ENCODE results near the gene CCL20.
"Not testable (repeated sequence)": the region's sequence is repeated elsewhere in the genome, so short reads cannot be mapped to it uniquely, and the experiment has no call there.

DNA sequence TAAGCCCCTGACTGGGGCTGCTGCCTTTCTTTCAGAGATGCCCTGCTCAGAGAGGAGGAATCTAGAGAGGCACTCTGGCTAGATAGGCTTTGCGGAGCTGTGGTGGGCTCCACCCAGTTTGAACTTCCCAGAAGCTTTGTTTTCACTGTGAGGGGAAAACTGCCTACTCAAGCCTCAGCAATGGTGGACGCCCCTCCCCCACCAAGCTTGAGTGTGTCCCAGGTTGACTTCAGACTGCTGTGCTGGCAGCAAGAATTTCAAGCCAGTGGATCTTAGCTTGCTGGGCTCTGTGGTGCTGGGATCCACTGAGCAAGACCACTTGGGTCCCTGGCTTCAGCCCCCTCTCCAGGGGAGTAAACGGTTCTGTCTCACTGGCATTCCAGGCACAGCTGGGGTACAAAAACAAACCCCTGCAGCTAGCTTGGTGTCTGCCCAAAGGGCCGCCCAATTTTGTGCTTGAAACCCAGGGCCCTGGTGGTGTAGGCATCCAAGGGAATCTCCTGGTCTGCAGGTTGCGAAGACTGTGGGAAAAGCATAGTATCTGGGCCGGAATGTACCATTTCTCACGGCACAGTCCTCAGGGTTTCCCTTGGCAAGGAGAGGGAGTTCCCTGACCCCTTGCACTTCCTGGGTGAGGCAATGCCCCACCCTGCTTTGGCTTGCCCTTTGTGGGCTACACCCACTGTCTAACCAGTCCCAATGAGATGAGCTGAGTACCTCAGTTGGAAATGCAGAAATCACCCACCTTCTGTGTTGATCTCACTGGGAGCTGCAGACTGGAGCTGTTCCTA, 25.9 kb downstream of the CCL20 start:
- not testable (repeated sequence) for TF ChIP-seq ZFP30 (CRISPR knock-in tag; IDR thresholded peaks at IDR 0.05); PATZ1 (CRISPR knock-in tag; IDR thresholded peaks at IDR 0.05; ENCODE audit: borderline replicate concordance); POU6F1 (CRISPR knock-in tag; IDR thresholded peaks at IDR 0.05; ENCODE audit: borderline replicate concordance, low read depth); ARNTL (CRISPR knock-in tag; IDR thresholded peaks at IDR 0.05; ENCODE audit: borderline replicate concordance, low read depth); TCF4 (CRISPR knock-in tag; IDR thresholded peaks at IDR 0.05; ENCODE audit: borderline replicate concordance); BACH2 (CRISPR knock-in tag; IDR thresholded peaks at IDR 0.05; ENCODE audit: borderline replicate concordance); ESRRG (CRISPR knock-in tag; IDR thresholded peaks at IDR 0.05)

Measured in SK-N-SH treated with all-trans-retinoic acid at 6 μM for 48 hours (cell line).